Dermis microvascular lymphatic vessel endothelial cell (primary cell): ENCODE data around the gene VBP1. TPM values are rescaled to one million over a fixed set of nuclear protein-coding genes. Genes with fewer than 3 reads are reported as not detected.
"Not testable (repeated sequence)": the region's sequence is repeated elsewhere in the genome, so short reads cannot be mapped to it uniquely, and the experiment has no call there.

ENCODE experiments used
- DNase-seq, 2 donors: peaks; one replicate each; pipeline versions ENCODE4 v3.0.0 to v3.0.0-alpha.2; 2010; ENCODE audit warnings: low read depth in 2 of 2
- total RNA-seq: library from RNA; depleted of rRNA; stranded (reverse); fragments of >200 nt; gene quantifications from 2 replicates; pipeline ENCODE4 v1.2.1, GENCODE V29; 2014

VBP1 gene
- 33.9 and 54.3 TPM in 2 replicates for total RNA-seq

GRCh38 chrX:155216179-155216939, at the start of gene VBP1:
VBP1 (plus strand) TSS chrX:155216460; CDS start chrX:155216483, 23 bp downstream.
- peak; percentile 91 to 96 for DNase-seq

- DNase-seq = no peak
Observed at GRCh38 chrX:155169881-155170280, 46.4 kb upstream of the VBP1 start.

- peak in 1 of 2 donors; percentile 1 for DNase-seq
Observed at GRCh38 chrX:155179346-155179997, 36.8 kb upstream of the VBP1 start.

- no peak for DNase-seq
Observed at GRCh38 chrX:155188786-155189185, 27.5 kb upstream of the VBP1 start.

GRCh38 chrX:155211208-155211607, 5.1 kb upstream of the VBP1 start:
- no peak for DNase-seq

GRCh38 chrX:155213731-155214130, 2.5 kb upstream of the VBP1 start:
- no peak for DNase-seq

- no peak for DNase-seq
Observed at GRCh38 chrX:155215443-155216178, 649 bp upstream of the VBP1 start.

- DNase-seq = no peak
Observed at GRCh38 chrX:155216940-155217440, 730 bp downstream of the VBP1 start.

GRCh38 chrX:155218777-155219176, 2.5 kb downstream of the VBP1 start:
- no peak for DNase-seq

- no peak for DNase-seq
Observed at GRCh38 chrX:155221351-155221750, 5.1 kb downstream of the VBP1 start.

- not testable (repeated sequence) for DNase-seq
Observed at GRCh38 chrX:155223746-155224145, 7.5 kb downstream of the VBP1 start.

GRCh38 chrX:155225774-155226173, 9.5 kb downstream of the VBP1 start:
- DNase-seq = no peak

GRCh38 chrX:155231163-155231562, 14.9 kb downstream of the VBP1 start:
- DNase-seq = no peak

- no peak for DNase-seq
Observed at GRCh38 chrX:155235891-155236290, 19.6 kb downstream of the VBP1 start.

- no peak for DNase-seq
Observed at GRCh38 chrX:155237719-155238118, 21.5 kb downstream of the VBP1 start.

- DNase-seq = no peak
Observed at GRCh38 chrX:155242300-155242699, 26.0 kb downstream of the VBP1 start.

- DNase-seq = no peak
Observed at GRCh38 chrX:155246748-155247147, 30.5 kb downstream of the VBP1 start.

- DNase-seq = no peak
Observed at GRCh38 chrX:155247497-155247896, 31.2 kb downstream of the VBP1 start.

GRCh38 chrX:155251391-155251790, 35.1 kb downstream of the VBP1 start:
- DNase-seq = no peak

- DNase-seq = no peak
Observed at GRCh38 chrX:155259752-155260151, 43.5 kb downstream of the VBP1 start.

- no peak for DNase-seq
Observed at GRCh38 chrX:155262970-155263754, 46.9 kb downstream of the VBP1 start.
